ENCODE measurements around the gene ATP5F1D. TPM values are rescaled to one million over a fixed set of nuclear protein-coding genes. Genes with fewer than 3 reads are reported as not detected.

ATP5F1D gene
- total and polyA plus RNA-seq, 2 of the 13 experiments (the other 11 are each of a cell fraction or from before 2014, with no cell fraction given): 39.4 to 78.7 TPM

- TF ChIP-seq, protein P1, sequence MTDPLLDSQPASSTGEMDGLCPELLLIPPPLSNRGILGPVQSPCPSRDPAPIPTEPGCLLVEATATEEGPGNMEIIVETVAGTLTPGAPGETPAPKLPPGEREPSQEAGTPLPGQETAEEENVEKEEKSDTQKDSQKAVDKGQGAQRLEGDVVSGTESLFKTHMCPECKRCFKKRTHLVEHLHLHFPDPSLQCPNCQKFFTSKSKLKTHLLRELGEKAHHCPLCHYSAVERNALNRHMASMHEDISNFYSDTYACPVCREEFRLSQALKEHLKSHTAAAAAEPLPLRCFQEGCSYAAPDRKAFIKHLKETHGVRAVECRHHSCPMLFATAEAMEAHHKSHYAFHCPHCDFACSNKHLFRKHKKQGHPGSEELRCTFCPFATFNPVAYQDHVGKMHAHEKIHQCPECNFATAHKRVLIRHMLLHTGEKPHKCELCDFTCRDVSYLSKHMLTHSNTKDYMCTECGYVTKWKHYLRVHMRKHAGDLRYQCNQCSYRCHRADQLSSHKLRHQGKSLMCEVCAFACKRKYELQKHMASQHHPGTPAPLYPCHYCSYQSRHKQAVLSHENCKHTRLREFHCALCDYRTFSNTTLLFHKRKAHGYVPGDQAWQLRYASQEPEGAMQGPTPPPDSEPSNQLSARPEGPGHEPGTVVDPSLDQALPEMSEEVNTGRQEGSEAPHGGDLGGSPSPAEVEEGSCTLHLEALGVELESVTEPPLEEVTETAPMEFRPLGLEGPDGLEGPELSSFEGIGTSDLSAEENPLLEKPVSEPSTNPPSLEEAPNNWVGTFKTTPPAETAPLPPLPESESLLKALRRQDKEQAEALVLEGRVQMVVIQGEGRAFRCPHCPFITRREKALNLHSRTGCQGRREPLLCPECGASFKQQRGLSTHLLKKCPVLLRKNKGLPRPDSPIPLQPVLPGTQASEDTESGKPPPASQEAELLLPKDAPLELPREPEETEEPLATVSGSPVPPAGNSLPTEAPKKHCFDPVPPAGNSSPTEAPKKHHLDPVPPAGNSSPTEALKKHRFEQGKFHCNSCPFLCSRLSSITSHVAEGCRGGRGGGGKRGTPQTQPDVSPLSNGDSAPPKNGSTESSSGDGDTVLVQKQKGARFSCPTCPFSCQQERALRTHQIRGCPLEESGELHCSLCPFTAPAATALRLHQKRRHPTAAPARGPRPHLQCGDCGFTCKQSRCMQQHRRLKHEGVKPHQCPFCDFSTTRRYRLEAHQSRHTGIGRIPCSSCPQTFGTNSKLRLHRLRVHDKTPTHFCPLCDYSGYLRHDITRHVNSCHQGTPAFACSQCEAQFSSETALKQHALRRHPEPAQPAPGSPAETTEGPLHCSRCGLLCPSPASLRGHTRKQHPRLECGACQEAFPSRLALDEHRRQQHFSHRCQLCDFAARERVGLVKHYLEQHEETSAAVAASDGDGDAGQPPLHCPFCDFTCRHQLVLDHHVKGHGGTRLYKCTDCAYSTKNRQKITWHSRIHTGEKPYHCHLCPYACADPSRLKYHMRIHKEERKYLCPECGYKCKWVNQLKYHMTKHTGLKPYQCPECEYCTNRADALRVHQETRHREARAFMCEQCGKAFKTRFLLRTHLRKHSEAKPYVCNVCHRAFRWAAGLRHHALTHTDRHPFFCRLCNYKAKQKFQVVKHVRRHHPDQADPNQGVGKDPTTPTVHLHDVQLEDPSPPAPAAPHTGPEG (CRISPR knock-in tag; IDR thresholded peaks at IDR 0.05): peak; percentile 33; the same call in 1 of the 2 replicates
- TF ChIP-seq, protein P2, sequence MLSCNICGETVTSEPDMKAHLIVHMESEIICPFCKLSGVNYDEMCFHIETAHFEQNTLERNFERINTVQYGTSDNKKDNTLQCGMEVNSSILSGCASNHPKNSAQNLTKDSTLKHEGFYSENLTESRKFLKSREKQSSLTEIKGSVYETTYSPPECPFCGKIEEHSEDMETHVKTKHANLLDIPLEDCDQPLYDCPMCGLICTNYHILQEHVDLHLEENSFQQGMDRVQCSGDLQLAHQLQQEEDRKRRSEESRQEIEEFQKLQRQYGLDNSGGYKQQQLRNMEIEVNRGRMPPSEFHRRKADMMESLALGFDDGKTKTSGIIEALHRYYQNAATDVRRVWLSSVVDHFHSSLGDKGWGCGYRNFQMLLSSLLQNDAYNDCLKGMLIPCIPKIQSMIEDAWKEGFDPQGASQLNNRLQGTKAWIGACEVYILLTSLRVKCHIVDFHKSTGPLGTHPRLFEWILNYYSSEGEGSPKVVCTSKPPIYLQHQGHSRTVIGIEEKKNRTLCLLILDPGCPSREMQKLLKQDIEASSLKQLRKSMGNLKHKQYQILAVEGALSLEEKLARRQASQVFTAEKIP (CRISPR knock-in tag; IDR thresholded peaks at IDR 0.05; ENCODE audit: borderline replicate concordance): no peak
- TF ChIP-seq AGO2 (optimal IDR thresholded peaks at IDR 0.05; ENCODE audit: low read depth, low read length) (peak; percentile 84), POLR2G (IDR thresholded peaks at IDR 0.05; ENCODE audit: low read depth, low read length) (peak; percentile 98), NFAT5 (CRISPR knock-in tag; IDR thresholded peaks at IDR 0.05) (no peak), ZNF816 (CRISPR knock-in tag; IDR thresholded peaks at IDR 0.05; ENCODE audit: borderline replicate concordance) (no peak; the same call in 1 of the 2 replicates), KAT2B (IDR thresholded peaks at IDR 0.05; ENCODE audit: borderline replicate concordance, low read depth, low read length) (no peak), NKX3-1 (CRISPR knock-in tag; IDR thresholded peaks at IDR 0.05) (no peak), RCOR2 (CRISPR knock-in tag; IDR thresholded peaks at IDR 0.05) (no peak), ZNF782 (CRISPR knock-in tag; IDR thresholded peaks at IDR 0.05; ENCODE audit: borderline replicate concordance) (no peak), NFIC (IDR thresholded peaks at IDR 0.05; ENCODE audit: low read length) (no peak), MAFG (CRISPR knock-in tag; IDR thresholded peaks at IDR 0.05) (no peak), SALL1 (CRISPR knock-in tag; IDR thresholded peaks at IDR 0.05) (peak; percentile 58; the same call in 1 of the 2 replicates), ZNF773 (CRISPR knock-in tag; IDR thresholded peaks at IDR 0.05; ENCODE audit: borderline replicate concordance) (0 out of 2 replicates have a peak, but pooled peaks have one; percentile 31)
Observed at GRCh38 chr19:1248139-1248785, 6.7 kb downstream of the ATP5F1D start, which contains the start of gene MIDN (continued).

Measured in HepG2 (cell line).